Peyer's patch (tissue), 4 donors: ENCODE results near the gene RNF114. TPM values are rescaled to one million over a fixed set of nuclear protein-coding genes. Genes with fewer than 3 reads are reported as not detected.

ENCODE experiments used
- DNase-seq, 3 donors: peaks; one replicate each; pipeline ENCODE4 v3.0.0-alpha.2; 2017 to 2019
- H3K27ac ChIP-seq, 4 donors: fragments of 200-600 bp; sonication (generic); one replicate each; pipeline ENCODE4 v1.5.1; 2016 to 2019
- H3K27me3 ChIP-seq, 2 donors: fragments of 200-600 bp; sonication (generic); one replicate each; pipeline ENCODE4 v1.5.1; 2019
- H3K36me3 ChIP-seq, 3 donors: fragments of 200-600 bp; sonication (generic); one replicate each; pipeline ENCODE4 v1.5.1; 2016 to 2019
- H3K4me1 ChIP-seq, 4 donors: fragments of 200-600 bp; sonication (generic); one replicate each; pipeline ENCODE4 v1.5.1; 2016 to 2019
- H3K4me3 ChIP-seq, 4 donors: fragments of 200-600 bp; sonication (generic); 1 replicate in 3 of 4; 2 replicates in 1 of 4; pipeline ENCODE4 v1.5.1; 2016 to 2019; ENCODE audit warnings: mild to moderate bottlenecking in 1 of 4
- H3K9me3 ChIP-seq, 4 donors: fragments of 200-600 bp; sonication (generic); one replicate each; pipeline ENCODE4 v1.5.1; 2016 to 2019; ENCODE audit warnings: mild to moderate bottlenecking in 1 of 4
- CTCF ChIP-seq, 6 experiments: fragments of 450-650 bp in 4 of 6; fragments of 200-600 bp in 2 of 6; sonication (generic) in 1 of 6; IDR thresholded peaks; one replicate each; pipeline ENCODE4 v1.5.1; 2017 to 2019; ENCODE audit warnings: antibody characterized with exemption in 6 of 6, mild to moderate bottlenecking in 3 of 6, moderate library complexity in 1 of 6
- POLR2A ChIP-seq, 2 donors: fragments of 450-650 bp; IDR thresholded peaks; one replicate each; pipeline ENCODE4 v1.5.1; 2017; ENCODE audit warnings: antibody characterized with exemption in 2 of 2, mild to moderate bottlenecking in 2 of 2, moderate library complexity in 2 of 2
- total RNA-seq, 4 donors: library from RNA; depleted of rRNA; stranded (reverse); fragments of >200 nt; gene quantifications; one replicate each; pipeline ENCODE4 v1.1.0, GENCODE V29; 2016

RNF114 gene
- total RNA-seq, 4 donors from 2014 or later, result 205 to 275 (median 259) TPM

GRCh38 chr20:49913399-49914047, 22.7 kb upstream of the RNF114 start:
- peaks cover 5 to 59% (median 15%) of the 10 kb centered on the region in 4 donors for H3K4me1 ChIP-seq
- no peak overlapping the region for H3K27ac ChIP-seq
- H3K4me3 ChIP-seq, result peak overlapping the region in 1 of 4 donors; percentile 79
- TF ChIP-seq POLR2A (IDR thresholded peaks at IDR 0.05), result no peak
- no peak for TF ChIP-seq CTCF (IDR thresholded peaks at IDR 0.05)
- peaks cover 0 to 3% (median 0%) of the 10 kb centered on the region in 3 donors for H3K36me3 ChIP-seq
- H3K9me3 ChIP-seq, result no peaks in the 10 kb centered on the region
- DNase-seq, result no peak
- no peaks in the 10 kb centered on the region for H3K27me3 ChIP-seq

DNA sequence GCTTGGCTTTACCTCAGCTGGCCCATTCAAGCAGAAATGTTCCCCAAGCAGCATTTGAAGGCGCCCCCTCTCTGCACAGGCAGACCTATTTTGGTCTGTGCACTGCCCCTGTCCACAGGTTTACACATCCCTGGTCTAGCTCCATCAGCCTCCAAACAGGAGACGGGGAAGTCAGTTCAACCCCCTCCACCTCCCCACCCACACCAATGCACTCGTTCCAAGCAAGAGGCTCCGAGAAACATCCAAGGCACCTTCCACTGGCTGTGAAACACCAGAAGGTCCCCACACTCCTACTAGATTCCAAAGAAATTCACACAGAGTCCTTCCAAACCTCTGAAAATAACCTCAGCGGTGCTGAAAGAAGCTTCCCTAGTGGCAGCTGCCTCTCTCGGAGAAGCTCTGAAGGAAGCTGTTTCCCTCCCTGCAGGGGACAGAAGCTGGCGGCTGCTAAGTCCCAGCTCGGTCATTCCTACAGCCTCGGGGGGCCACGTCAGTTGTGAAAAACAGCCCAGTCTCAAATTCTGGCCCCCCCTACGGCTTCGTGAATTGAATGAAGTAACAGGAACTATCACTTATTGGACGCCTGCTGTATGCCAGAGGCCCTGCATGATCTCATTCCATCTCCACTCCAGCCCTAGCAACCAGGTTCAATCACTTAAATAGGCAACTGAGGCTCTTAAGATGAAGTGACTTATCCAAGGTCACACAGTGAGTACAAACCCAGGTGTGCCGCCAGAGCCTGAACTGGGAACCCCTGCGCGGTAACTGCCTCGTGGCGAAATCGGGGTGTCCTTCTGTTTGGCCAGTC, 21.7 kb upstream of the RNF114 start:
- peaks cover 5 to 58% (median 14%) of the 10 kb centered on the region in 4 donors for H3K4me1 ChIP-seq
- H3K9me3 ChIP-seq, result no peaks in the 10 kb centered on the region
- H3K27me3 ChIP-seq, result no peaks in the 10 kb centered on the region
- peak overlapping the region; percentile 96 to 99 (median 96) for H3K27ac ChIP-seq
- TF ChIP-seq CTCF (IDR thresholded peaks at IDR 0.05), result peak in 1 of 6 experiments; percentile 10
- no peak for TF ChIP-seq POLR2A (IDR thresholded peaks at IDR 0.05)
- peak in 1 of 3 donors; percentile 58 for DNase-seq
- H3K36me3 ChIP-seq, result no peaks in the 10 kb centered on the region
- peak overlapping the region; percentile 67 to 100 (median 86) for H3K4me3 ChIP-seq

DNA sequence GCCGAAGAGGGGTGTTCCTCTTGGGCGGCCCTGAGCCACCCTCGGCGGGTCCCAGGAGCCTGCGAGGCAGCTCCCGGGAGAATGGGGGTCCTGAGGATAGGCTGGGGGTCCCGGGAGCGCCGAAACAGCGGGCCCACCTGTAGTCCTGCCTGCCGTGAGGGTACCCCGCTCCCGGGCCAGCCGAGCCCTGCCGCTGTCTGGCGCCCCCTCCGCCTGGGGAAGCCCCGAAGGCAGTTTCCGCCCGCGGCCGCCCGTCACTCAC, 21.1 kb upstream of the RNF114 start:
- peak overlapping the region; percentile 67 to 100 (median 86) for H3K4me3 ChIP-seq
- H3K9me3 ChIP-seq, result no peaks in the 10 kb centered on the region
- H3K36me3 ChIP-seq, result no peaks in the 10 kb centered on the region
- TF ChIP-seq CTCF (IDR thresholded peaks at IDR 0.05) (no peak), POLR2A (IDR thresholded peaks at IDR 0.05) (no peak)
- no peaks in the 10 kb centered on the region for H3K27me3 ChIP-seq
- no peak for DNase-seq
- H3K27ac ChIP-seq, result peak overlapping the region; percentile 96 to 99 (median 96)
- peaks cover 5 to 52% (median 12%) of the 10 kb centered on the region in 4 donors for H3K4me1 ChIP-seq

DNA sequence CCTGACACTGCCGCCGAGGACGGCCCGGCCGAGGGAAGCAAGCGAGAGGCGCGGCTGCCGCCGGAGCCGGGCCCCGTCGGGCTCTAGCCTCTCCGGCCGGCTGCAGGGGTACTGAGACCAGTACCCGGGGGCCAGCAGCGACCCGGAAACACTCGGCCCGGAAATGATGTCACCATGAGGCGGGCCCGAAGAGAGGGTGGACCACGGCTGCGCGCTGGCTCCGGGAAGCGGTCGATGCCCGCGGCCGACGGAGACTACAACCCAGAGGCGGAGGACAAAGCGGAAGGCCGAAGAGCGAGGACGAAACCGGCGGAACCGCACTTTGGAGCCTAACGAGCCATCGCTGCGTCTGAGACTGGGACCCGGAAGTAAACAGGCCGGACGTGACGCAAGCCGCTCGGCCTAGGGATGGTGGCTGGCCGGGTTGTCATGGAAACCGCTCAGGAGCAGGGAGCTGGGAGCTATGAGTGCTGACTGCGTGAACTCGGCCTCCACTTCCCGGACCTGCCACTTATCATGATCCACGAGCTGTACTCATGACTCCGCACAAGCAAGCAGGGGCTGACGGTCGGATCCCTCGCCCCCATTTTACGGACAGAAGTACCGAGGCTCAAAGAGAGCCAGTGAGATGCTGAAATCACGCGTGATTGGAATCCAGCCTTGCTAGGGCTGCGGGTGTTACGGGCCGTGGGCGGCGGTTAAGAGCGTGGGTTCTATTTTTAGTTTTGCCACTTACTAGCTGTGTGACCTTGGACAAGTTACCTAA, 20.6 kb upstream of the RNF114 start, which contains the start of gene SPATA2:
Gene SPATA2, minus strand, starts transcription at position 150 of the 766 bp plus-strand sequence. CDS start 7,039 bp downstream, outside the sequence.
- TF ChIP-seq CTCF (IDR thresholded peaks at IDR 0.05) (no peak), POLR2A (IDR thresholded peaks at IDR 0.05) (peak; percentile 50 to 62)
- Histone ChIP-seq H3K9me3 (no peaks in the 10 kb centered on the region), H3K4me1 (peaks cover 0 to 47% (median 9%) of the 10 kb centered on the region in 4 donors), H3K4me3 (peak within 1 kb of the TSS; percentile 67 to 100 (median 86)), H3K36me3 (no peaks in the 10 kb centered on the region), H3K27me3 (no peaks in the 10 kb centered on the region), H3K27ac (peak within 1 kb of the TSS; percentile 96 to 99 (median 96))
- peak; percentile 97 to 99 (median 99) for DNase-seq
